DMS153 (cell line): ENCODE results near the gene SUSD5.

Experiments used
- DNase-seq: peaks from one replicate; lab custom pipeline; 2025; lab: John Stamatoyannopoulos, UW

Gene SUSD5

GRCh38 chr3:33218446-33219174 is at the start of gene SUSD5:
Gene SUSD5 (minus strand): TSS chr3:33218810. CDS start chr3:33218797, 13 bp downstream.
- DNase-seq, result no peak

- no peak for DNase-seq
Measured at GRCh38 chr3:33260104-33260503, 41.5 kb upstream of the SUSD5 start.

- no peak for DNase-seq
Measured at GRCh38 chr3:33256249-33256648, 37.6 kb upstream of the SUSD5 start.

- DNase-seq, result no peak
Measured at GRCh38 chr3:33250712-33251111, 32.1 kb upstream of the SUSD5 start.

GRCh38 chr3:33246786-33247185 is 28.2 kb upstream of the SUSD5 start:
- DNase-seq, result no peak

- no peak for DNase-seq
Measured at GRCh38 chr3:33240261-33240660, 21.7 kb upstream of the SUSD5 start.

GRCh38 chr3:33238923-33239322 is 20.3 kb upstream of the SUSD5 start:
- no peak for DNase-seq

- no peak for DNase-seq
Measured at GRCh38 chr3:33237439-33237838, 18.8 kb upstream of the SUSD5 start.

GRCh38 chr3:33236005-33236404 is 17.4 kb upstream of the SUSD5 start:
- DNase-seq, result no peak

- DNase-seq, result no peak
Measured at GRCh38 chr3:33233884-33234283, 15.3 kb upstream of the SUSD5 start.

- DNase-seq, result no peak
Measured at GRCh38 chr3:33231756-33232465, 13.3 kb upstream of the SUSD5 start.

- no peak for DNase-seq
Measured at GRCh38 chr3:33229947-33230346, 11.3 kb upstream of the SUSD5 start.

- no peak for DNase-seq
Measured at GRCh38 chr3:33229066-33229465, 10.5 kb upstream of the SUSD5 start.

- DNase-seq, result no peak
Measured at GRCh38 chr3:33221241-33221640, 2.6 kb upstream of the SUSD5 start.

GRCh38 chr3:33219175-33219487 is 521 bp upstream of the SUSD5 start:
- DNase-seq, result no peak

GRCh38 chr3:33217866-33218445 is 654 bp downstream of the SUSD5 start:
- DNase-seq, result no peak

- DNase-seq, result no peak
Measured at GRCh38 chr3:33215739-33216138, 2.9 kb downstream of the SUSD5 start.

GRCh38 chr3:33212406-33212805 is 6.2 kb downstream of the SUSD5 start:
- no peak for DNase-seq

- DNase-seq, result no peak
Measured at GRCh38 chr3:33211444-33211843, 7.2 kb downstream of the SUSD5 start.

GRCh38 chr3:33209357-33209756 is 9.3 kb downstream of the SUSD5 start:
- no peak for DNase-seq

GRCh38 chr3:33202711-33203457 is 15.7 kb downstream of the SUSD5 start:
- no peak for DNase-seq

GRCh38 chr3:33201195-33201594 is 17.4 kb downstream of the SUSD5 start:
- DNase-seq, result no peak

- no peak for DNase-seq
Measured at GRCh38 chr3:33196538-33196937, 22.1 kb downstream of the SUSD5 start.
